ENCODE results near the gene DNAJC30. TPM values are rescaled to one million over a fixed set of nuclear protein-coding genes. Genes with fewer than 3 reads are reported as not detected.

The DNAJC30 gene
- total RNA-seq, 1 donor from 2014 or later = 9.5 TPM

GRCh38 chr7:73700581-73701134 lies 17.4 kb upstream of the DNAJC30 start:
- H3K36me3 Mint-ChIP-seq (ENCODE audit: low read depth) = peaks cover 21% of the 10 kb centered on the region
- no peak overlapping the region for H3K4me3 Mint-ChIP-seq (ENCODE audit: unreplicated experiment)
- H3K27ac Mint-ChIP-seq (ENCODE audit: unreplicated experiment) = no peak overlapping the region
- DNase-seq (ENCODE audit: low spot score) = no peak
- H3K4me1 Mint-ChIP-seq (ENCODE audit: low read depth) = peaks cover 18% of the 10 kb centered on the region
- H3K27me3 Mint-ChIP-seq (ENCODE audit: low read depth) = no peaks in the 10 kb centered on the region
- H3K9me3 Mint-ChIP-seq (ENCODE audit: low read depth) = no peaks in the 10 kb centered on the region
- no peak for TF ChIP-seq CTCF (IDR thresholded peaks at IDR 0.05)

- Mint-ChIP-seq H3K27ac (ENCODE audit: unreplicated experiment) (peak overlapping the region; percentile 12), H3K4me3 (ENCODE audit: unreplicated experiment) (no peak overlapping the region), H3K9me3 (ENCODE audit: low read depth) (no peaks in the 10 kb centered on the region), H3K27me3 (ENCODE audit: low read depth) (no peaks in the 10 kb centered on the region), H3K4me1 (ENCODE audit: low read depth) (peaks cover 12% of the 10 kb centered on the region), H3K36me3 (ENCODE audit: low read depth) (peaks cover 24% of the 10 kb centered on the region)
- TF ChIP-seq CTCF (IDR thresholded peaks at IDR 0.05) = no peak
- DNase-seq (ENCODE audit: low spot score) = no peak
These were observed 16.8 kb upstream of the DNAJC30 start for GRCh38 chr7:73700069-73700423.

GRCh38 chr7:73699370-73700068 lies 16.3 kb upstream of the DNAJC30 start:
- no peak for DNase-seq (ENCODE audit: low spot score)
- no peaks in the 10 kb centered on the region for H3K9me3 Mint-ChIP-seq (ENCODE audit: low read depth)
- H3K4me1 Mint-ChIP-seq (ENCODE audit: low read depth) = peaks cover 6% of the 10 kb centered on the region
- no peak for TF ChIP-seq CTCF (IDR thresholded peaks at IDR 0.05)
- peaks cover 28% of the 10 kb centered on the region for H3K36me3 Mint-ChIP-seq (ENCODE audit: low read depth)
- H3K27ac Mint-ChIP-seq (ENCODE audit: unreplicated experiment) = no peak overlapping the region
- no peak overlapping the region for H3K4me3 Mint-ChIP-seq (ENCODE audit: unreplicated experiment)
- H3K27me3 Mint-ChIP-seq (ENCODE audit: low read depth) = no peaks in the 10 kb centered on the region

- Mint-ChIP-seq H3K27ac (ENCODE audit: unreplicated experiment) (no peak overlapping the region), H3K27me3 (ENCODE audit: low read depth) (no peaks in the 10 kb centered on the region), H3K4me1 (ENCODE audit: low read depth) (peaks cover 2% of the 10 kb centered on the region), H3K36me3 (ENCODE audit: low read depth) (peaks cover 32% of the 10 kb centered on the region), H3K9me3 (ENCODE audit: low read depth) (no peaks in the 10 kb centered on the region), H3K4me3 (ENCODE audit: unreplicated experiment) (no peak overlapping the region)
- DNase-seq (ENCODE audit: low spot score) = no peak
- no peak for TF ChIP-seq CTCF (IDR thresholded peaks at IDR 0.05)
These were observed 15.2 kb upstream of the DNAJC30 start for GRCh38 chr7:73698410-73698809.

GRCh38 chr7:73696372-73696771 lies 13.1 kb upstream of the DNAJC30 start:
- H3K9me3 Mint-ChIP-seq (ENCODE audit: low read depth) = no peaks in the 10 kb centered on the region
- peaks cover 27% of the 10 kb centered on the region for H3K36me3 Mint-ChIP-seq (ENCODE audit: low read depth)
- no peak overlapping the region for H3K27ac Mint-ChIP-seq (ENCODE audit: unreplicated experiment)
- H3K27me3 Mint-ChIP-seq (ENCODE audit: low read depth) = no peaks in the 10 kb centered on the region
- H3K4me1 Mint-ChIP-seq (ENCODE audit: low read depth) = no peaks in the 10 kb centered on the region
- DNase-seq (ENCODE audit: low spot score) = no peak
- H3K4me3 Mint-ChIP-seq (ENCODE audit: unreplicated experiment) = no peak overlapping the region
- TF ChIP-seq CTCF (IDR thresholded peaks at IDR 0.05) = no peak
